HS-5 (cell line): ENCODE data around the gene BOD1L1.
A peak's percentile ranks its signal among the peaks of the same experiment; 100 is the strongest.
"Not testable (repeated sequence)": the region's sequence is repeated elsewhere in the genome, so short reads cannot be mapped to it uniquely, and the experiment has no call there.

Source experiments
- DNase-seq: peaks from one replicate; pipeline ENCODE4 v3.0.0-alpha.2; 2012; ENCODE audit warnings: low read depth

BOD1L1 gene

GRCh38 chr4:13618212-13618806 is 9.2 kb downstream of the BOD1L1 start:
- no peak for DNase-seq

GRCh38 chr4:13617801-13618200 is 9.7 kb downstream of the BOD1L1 start:
- DNase-seq, result no peak

GRCh38 chr4:13616597-13616996 is 10.9 kb downstream of the BOD1L1 start:
- DNase-seq, result no peak

GRCh38 chr4:13615161-13615560 is 12.4 kb downstream of the BOD1L1 start:
- DNase-seq, result no peak

GRCh38 chr4:13612569-13612968 is 15.0 kb downstream of the BOD1L1 start:
- no peak for DNase-seq

- DNase-seq, result no peak
Measured at GRCh38 chr4:13611283-13611842, 16.2 kb downstream of the BOD1L1 start.

- DNase-seq, result no peak
Measured at GRCh38 chr4:13605330-13605729, 22.2 kb downstream of the BOD1L1 start.

GRCh38 chr4:13601848-13602247 is 25.7 kb downstream of the BOD1L1 start:
- DNase-seq, result no peak

- no peak for DNase-seq
Measured at GRCh38 chr4:13601048-13601447, 26.5 kb downstream of the BOD1L1 start.

- DNase-seq, result no peak
Measured at GRCh38 chr4:13599159-13599558, 28.4 kb downstream of the BOD1L1 start.

GRCh38 chr4:13597604-13598003 is 29.9 kb downstream of the BOD1L1 start:
- DNase-seq, result no peak

- no peak for DNase-seq
Measured at GRCh38 chr4:13597141-13597540, 30.4 kb downstream of the BOD1L1 start.

GRCh38 chr4:13592220-13592619 is 35.3 kb downstream of the BOD1L1 start:
- DNase-seq, result no peak

- DNase-seq, result no peak
Measured at GRCh38 chr4:13590766-13591165, 36.8 kb downstream of the BOD1L1 start.

GRCh38 chr4:13588954-13589353 is 38.6 kb downstream of the BOD1L1 start:
- no peak for DNase-seq

- no peak for DNase-seq
Measured at GRCh38 chr4:13584481-13584880, 43.0 kb downstream of the BOD1L1 start.

- no peak for DNase-seq
Measured at GRCh38 chr4:13580036-13580435, 47.5 kb downstream of the BOD1L1 start.

GRCh38 chr4:13577660-13578059 is 49.9 kb downstream of the BOD1L1 start:
- DNase-seq, result no peak

GRCh38 chr4:13570916-13571315 is 56.6 kb downstream of the BOD1L1 start:
- no peak for DNase-seq

- DNase-seq, result no peak
Measured at GRCh38 chr4:13567125-13567524, 60.4 kb downstream of the BOD1L1 start.

GRCh38 chr4:13562876-13563275 is 64.6 kb downstream of the BOD1L1 start:
- no peak for DNase-seq

- no peak for DNase-seq
Measured at GRCh38 chr4:13561673-13562072, 65.9 kb downstream of the BOD1L1 start.

- DNase-seq, result not testable (repeated sequence)
Measured at GRCh38 chr4:13560111-13560510, 67.4 kb downstream of the BOD1L1 start.

- DNase-seq, result peak; percentile 78
Measured at GRCh38 chr4:13559413-13559812, 68.1 kb downstream of the BOD1L1 start.
